Activated T-helper 2 cell treated with anti-CD3 and anti-CD28 coated beads, Interferon-gamma antibody, Interleukin-2, Interleukin-4, amounts not matched to agents 10 μg/mL and 5 μg/mL and 100 μg/mL, durations not matched to agents 14 hours and 24 hours and 36 hours (primary cell): ENCODE results near the gene TRIM56. TPM values are rescaled to one million over a fixed set of nuclear protein-coding genes. Genes with fewer than 3 reads are reported as not detected.
A peak's percentile ranks its signal among the peaks of the same experiment; 100 is the strongest.
"Not testable (repeated sequence)": the region's sequence is repeated elsewhere in the genome, so short reads cannot be mapped to it uniquely, and the experiment has no call there.

Experiments used
- DNase-seq: peaks from one replicate; pipeline ENCODE4 v3.0.0; 2021; ENCODE audit warnings: low spot score
- H3K27ac Mint-ChIP-seq: one replicate; pipeline ENCODE4 v1.8.0; 2021; ENCODE audit warnings: mixed read lengths
- H3K27me3 Mint-ChIP-seq: one replicate; pipeline ENCODE4 v1.8.0; 2021; ENCODE audit warnings: low read depth, mixed read lengths
- H3K36me3 Mint-ChIP-seq: one replicate; pipeline ENCODE4 v1.8.0; 2021; ENCODE audit warnings: low read depth, mixed read lengths
- H3K4me1 Mint-ChIP-seq: one replicate; pipeline ENCODE4 v1.8.0; 2021; ENCODE audit warnings: low read depth, mixed read lengths
- H3K4me3 Mint-ChIP-seq: one replicate; pipeline ENCODE4 v1.8.0; 2021; ENCODE audit warnings: low read depth, mild to moderate bottlenecking, moderate library complexity, mixed read lengths
- H3K9me3 Mint-ChIP-seq: one replicate; pipeline ENCODE4 v1.8.0; 2021; ENCODE audit warnings: mixed read lengths
- intact Hi-C: fragments of 100-400 bp; cut with micrococcal nuclease; formaldehyde crosslinking; loops from one replicate; pipeline ENCODE4 v1.15.1; 2023
- total RNA-seq: library from RNA; stranded (reverse); gene quantifications from 2 replicates; pipeline ENCODE4 v1.2.3, GENCODE V29; 2022

The TRIM56 gene
- total RNA-seq, 1 donor from 2014 or later: 43.8 TPM

DNA sequence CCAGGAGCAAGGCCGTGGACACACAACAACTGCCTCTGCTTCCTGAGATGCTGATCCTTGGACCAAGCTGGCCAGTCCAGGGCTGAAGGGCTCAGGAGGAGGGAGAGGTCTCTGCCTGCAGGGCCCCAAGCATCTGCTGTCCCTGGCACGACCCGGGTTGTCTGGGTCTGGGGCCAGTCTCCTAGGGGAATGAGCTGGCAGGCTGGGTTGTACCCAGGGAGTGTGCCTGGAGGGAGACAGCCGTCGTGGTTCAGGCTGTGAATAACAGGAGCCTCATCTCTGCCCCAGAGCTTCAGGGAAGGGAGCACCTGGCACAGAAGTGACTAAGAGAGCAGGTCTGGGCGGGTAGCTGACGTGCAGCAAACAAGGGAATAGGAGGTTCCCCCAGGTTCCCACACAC is 23.7 kb downstream of the TRIM56 start:
- intact Hi-C loops: no loop called here
- Mint-ChIP-seq H3K36me3 (no peaks in the 10 kb centered on the region), H3K4me1 (no peaks in the 10 kb centered on the region), H3K27ac (no peak overlapping the region), H3K27me3 (peaks cover 5% of the 10 kb centered on the region), H3K4me3 (no peak overlapping the region), H3K9me3 (no peaks in the 10 kb centered on the region)
- no peak for DNase-seq

DNA sequence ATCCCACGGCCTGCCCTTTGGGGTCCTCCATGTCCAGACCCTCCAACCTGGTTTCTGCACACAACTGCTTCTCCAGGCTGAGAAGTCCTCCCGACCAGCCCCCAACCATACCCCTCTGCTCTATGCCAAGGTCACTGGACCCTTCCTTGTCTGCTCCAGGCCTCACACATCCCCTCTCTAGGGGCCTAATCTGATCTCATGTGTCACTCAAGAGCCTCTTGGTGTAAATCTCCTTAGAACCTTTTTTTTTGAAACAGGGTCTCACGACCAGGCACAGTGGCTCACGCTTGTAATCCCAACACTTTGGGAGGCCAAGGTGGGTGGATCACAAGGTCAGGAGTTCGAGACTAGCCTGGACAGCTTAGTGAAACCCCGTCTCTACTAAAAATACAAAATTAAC is 24.1 kb downstream of the TRIM56 start:
- Mint-ChIP-seq H3K4me3 (no peak overlapping the region), H3K27me3 (peaks cover 4% of the 10 kb centered on the region), H3K4me1 (no peaks in the 10 kb centered on the region), H3K9me3 (no peaks in the 10 kb centered on the region), H3K36me3 (no peaks in the 10 kb centered on the region), H3K27ac (no peak overlapping the region)
- DNase-seq: no peak
- intact Hi-C loops: no loop called here

DNA sequence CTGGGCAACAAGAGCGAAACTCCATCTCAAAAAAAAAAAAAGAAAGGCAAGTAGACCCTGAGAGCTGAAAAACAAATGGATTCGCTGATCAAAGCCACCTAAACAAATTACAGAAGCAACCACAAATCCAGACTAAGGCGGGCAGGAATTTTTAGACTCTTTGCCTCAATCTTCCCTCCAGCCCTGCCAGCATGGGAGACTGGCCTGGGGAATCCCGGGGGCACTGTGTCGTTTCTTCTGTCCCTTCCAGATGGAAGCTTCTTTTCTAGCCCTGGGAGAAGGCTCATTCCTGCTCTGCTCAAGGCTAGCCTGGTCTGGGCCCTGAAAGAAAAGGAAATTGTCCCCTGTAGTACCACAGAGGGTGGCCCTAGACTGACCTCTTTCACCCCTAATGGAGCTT is 26.0 kb downstream of the TRIM56 start:
- Mint-ChIP-seq H3K4me3 (no peak overlapping the region), H3K4me1 (no peaks in the 10 kb centered on the region), H3K27me3 (peaks cover 1% of the 10 kb centered on the region), H3K36me3 (no peaks in the 10 kb centered on the region), H3K9me3 (no peaks in the 10 kb centered on the region), H3K27ac (no peak overlapping the region)
- no peak for DNase-seq
- intact Hi-C loops: no loop called here

DNA sequence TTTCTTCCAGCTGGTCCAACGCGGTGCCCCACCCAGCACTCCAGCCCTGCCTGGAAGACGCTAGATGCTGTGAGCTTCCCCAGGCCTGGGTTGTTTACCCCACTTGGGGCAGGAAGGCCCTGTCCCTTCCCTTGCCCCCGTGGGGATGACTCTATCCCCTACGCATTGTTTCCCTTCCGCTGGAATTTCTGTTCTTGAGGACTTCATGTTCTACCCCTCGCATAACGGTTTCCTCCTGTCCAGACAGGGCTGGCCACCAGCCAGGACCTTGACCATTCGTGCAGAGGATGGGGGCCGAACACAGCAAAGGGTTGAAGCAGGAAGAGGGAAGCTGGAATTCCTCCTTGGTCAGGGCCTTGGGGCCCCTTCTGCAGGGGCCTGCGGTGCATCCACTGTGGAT is 27.0 kb downstream of the TRIM56 start:
- H3K36me3 Mint-ChIP-seq: no peaks in the 10 kb centered on the region
- intact Hi-C loops: no loop called here
- no peaks in the 10 kb centered on the region for H3K9me3 Mint-ChIP-seq
- peaks cover 2% of the 10 kb centered on the region for H3K27me3 Mint-ChIP-seq
- no peak overlapping the region for H3K4me3 Mint-ChIP-seq
- H3K4me1 Mint-ChIP-seq: no peaks in the 10 kb centered on the region
- H3K27ac Mint-ChIP-seq: no peak overlapping the region
- no peak for DNase-seq

DNA sequence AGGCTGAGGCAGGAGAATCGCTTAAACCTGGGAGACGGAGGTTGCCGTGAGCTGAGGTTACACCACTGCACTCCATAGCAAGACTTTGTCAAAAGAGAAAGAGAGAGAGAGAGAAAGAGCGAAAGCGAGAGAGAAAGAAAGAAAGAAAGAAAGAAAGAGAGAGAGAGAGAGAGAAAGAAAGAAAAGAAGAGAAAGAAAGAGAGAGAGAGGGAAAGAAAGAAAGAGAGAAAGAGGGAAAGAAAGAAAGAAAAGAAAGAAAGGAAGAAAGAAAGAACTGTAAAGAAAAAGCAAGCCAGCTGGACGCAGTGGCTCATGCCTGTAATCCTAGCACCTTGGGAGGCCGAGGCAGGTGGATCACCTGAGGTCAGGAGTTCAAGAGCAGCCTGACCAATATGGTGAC is 27.9 kb downstream of the TRIM56 start:
- H3K36me3 Mint-ChIP-seq, H3K27ac Mint-ChIP-seq, intact Hi-C loops, H3K9me3 Mint-ChIP-seq, H3K4me1 Mint-ChIP-seq, H3K4me3 Mint-ChIP-seq, DNase-seq, H3K27me3 Mint-ChIP-seq: not testable (repeated sequence)

DNA sequence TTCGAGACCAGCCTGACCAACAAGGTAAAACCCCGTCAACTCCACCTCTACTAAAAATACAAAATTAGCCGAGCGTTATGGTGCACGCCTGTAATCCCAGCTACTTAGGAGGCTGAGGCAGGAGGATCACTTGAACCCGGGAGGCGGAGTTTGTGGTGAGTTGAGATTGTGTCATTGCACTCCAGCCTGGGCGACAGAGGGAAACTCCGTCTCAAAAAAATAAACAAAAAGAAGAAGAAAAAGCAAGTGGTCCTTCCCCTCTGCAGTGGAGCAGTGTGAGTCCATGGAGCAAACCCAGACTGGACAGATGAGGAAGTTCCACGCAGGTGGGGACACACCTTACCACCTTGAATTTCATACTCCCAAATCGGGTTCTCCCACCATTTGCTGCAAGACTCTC is 28.6 kb downstream of the TRIM56 start:
- H3K36me3 Mint-ChIP-seq: no peaks in the 10 kb centered on the region
- H3K9me3 Mint-ChIP-seq: no peaks in the 10 kb centered on the region
- no peaks in the 10 kb centered on the region for H3K4me1 Mint-ChIP-seq
- no peak for DNase-seq
- no peak overlapping the region for H3K4me3 Mint-ChIP-seq
- no peak overlapping the region for H3K27ac Mint-ChIP-seq
- intact Hi-C loops: no loop called here
- peaks cover 2% of the 10 kb centered on the region for H3K27me3 Mint-ChIP-seq

DNA sequence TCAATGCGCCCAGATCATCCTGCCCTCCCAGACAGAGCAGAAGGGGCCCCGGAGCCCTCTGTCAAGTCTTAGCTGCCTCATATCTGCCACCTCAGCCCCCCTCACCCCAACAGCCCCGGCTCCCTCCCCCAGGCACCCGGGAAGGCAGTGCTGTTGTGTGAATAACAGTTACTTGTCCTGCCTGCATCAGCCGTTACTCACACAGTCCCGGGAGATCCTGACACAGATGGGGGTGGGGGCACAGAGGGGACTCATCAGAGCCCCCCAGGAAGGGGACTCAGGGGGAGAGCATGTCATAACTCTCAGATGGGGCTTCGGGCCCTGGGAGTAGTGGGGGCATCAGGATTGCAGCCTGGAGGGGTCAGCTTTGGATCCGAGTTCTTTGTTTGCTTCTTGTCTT is 29.2 kb downstream of the TRIM56 start:
- Mint-ChIP-seq H3K9me3 (no peaks in the 10 kb centered on the region), H3K4me3 (no peak overlapping the region), H3K4me1 (no peaks in the 10 kb centered on the region), H3K36me3 (no peaks in the 10 kb centered on the region), H3K27me3 (peaks cover 4% of the 10 kb centered on the region), H3K27ac (no peak overlapping the region)
- DNase-seq: no peak
- intact Hi-C loops: no loop called here

DNA sequence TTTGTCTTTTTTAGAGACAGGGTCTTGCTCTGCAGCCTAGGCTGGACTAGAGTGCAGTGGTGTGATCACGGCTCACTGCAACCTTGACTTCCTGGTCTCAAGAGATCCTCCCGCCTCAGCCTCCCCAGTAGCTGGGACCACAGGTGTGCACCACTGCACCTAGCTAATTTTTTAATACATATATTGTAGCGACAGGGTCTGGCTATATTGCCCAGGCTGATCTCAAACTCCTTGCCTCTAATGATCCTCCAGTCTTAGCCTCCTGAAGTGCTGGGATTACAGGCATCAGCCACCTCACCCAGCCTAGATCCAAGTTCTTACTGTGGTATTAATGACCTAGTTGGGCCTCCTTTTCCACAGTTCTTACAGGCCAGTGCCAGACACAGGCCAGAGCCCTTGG is 29.9 kb downstream of the TRIM56 start:
- intact Hi-C loops: no loop called here
- peaks cover 9% of the 10 kb centered on the region for H3K27me3 Mint-ChIP-seq
- no peak for DNase-seq
- H3K9me3 Mint-ChIP-seq: no peaks in the 10 kb centered on the region
- H3K27ac Mint-ChIP-seq: no peak overlapping the region
- no peaks in the 10 kb centered on the region for H3K36me3 Mint-ChIP-seq
- H3K4me1 Mint-ChIP-seq: no peaks in the 10 kb centered on the region
- H3K4me3 Mint-ChIP-seq: no peak overlapping the region

DNA sequence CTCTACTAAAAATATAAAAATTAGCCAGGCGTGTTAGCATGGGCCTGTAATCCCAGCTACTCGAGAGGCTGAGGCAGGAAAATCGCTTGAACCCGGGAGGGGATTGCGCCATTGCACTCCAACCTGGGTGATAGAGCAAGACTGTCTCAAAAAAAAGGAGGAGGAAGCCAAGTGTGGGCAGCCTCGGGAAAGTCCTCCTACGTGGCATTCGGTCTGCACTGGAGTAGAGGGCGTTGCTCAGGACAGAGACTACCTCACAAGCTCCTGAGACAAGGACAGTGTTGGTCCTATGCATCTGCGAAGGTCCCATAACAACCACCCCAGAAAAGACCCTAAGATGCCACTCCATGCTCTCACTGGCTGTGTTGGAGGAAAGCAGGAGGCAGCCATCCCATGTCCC is 31.6 kb downstream of the TRIM56 start:
- no peaks in the 10 kb centered on the region for H3K9me3 Mint-ChIP-seq
- DNase-seq: no peak
- H3K4me1 Mint-ChIP-seq: peaks cover 4% of the 10 kb centered on the region
- no peak overlapping the region for H3K4me3 Mint-ChIP-seq
- H3K36me3 Mint-ChIP-seq: no peaks in the 10 kb centered on the region
- intact Hi-C loops: no loop called here
- no peak overlapping the region for H3K27ac Mint-ChIP-seq
- H3K27me3 Mint-ChIP-seq: peaks cover 14% of the 10 kb centered on the region

DNA sequence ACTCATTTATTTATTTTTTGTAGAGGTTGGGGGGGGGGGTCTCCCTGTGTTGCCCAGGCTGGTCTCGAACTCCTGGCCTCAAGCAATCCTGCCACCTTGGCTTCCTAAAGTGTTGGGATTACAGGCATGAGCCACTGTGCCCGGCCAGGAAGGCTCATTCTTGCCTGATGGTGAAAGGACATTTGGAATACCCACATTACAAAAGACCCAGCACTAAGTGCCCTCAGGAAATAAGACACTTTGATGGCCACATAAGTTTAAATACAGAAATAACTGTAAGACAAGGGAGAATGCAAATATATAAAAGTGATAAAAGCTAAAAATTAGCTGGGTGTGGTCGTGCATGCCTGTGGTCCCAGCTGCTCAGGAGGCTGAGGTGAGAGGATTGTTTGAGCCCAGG is 33.6 kb downstream of the TRIM56 start:
- Mint-ChIP-seq H3K27me3 (peaks cover 29% of the 10 kb centered on the region), H3K27ac (no peak overlapping the region), H3K36me3 (no peaks in the 10 kb centered on the region), H3K9me3 (no peaks in the 10 kb centered on the region), H3K4me1 (peaks cover 13% of the 10 kb centered on the region), H3K4me3 (no peak overlapping the region)
- no peak for DNase-seq
- intact Hi-C loops: no loop called here

DNA sequence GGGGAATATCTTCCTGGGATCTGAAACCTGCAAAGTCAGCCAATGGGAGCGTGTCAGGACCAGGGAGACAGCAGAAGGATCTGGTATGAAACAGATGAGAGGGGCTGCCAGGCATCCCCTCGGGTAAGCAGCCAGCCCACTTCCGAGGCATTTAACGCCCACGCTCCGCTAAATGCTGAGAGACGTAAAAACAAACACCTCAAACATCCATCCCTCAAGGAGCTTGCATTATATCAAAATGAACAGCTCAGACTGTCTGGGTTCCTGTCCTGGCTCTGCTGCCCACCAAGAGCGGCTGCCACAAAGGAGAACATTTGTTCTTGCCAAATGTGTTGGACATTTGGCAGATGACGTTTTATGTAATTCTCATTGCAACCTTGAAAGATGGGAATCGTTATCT is 34.6 kb downstream of the TRIM56 start:
- intact Hi-C loops: no loop called here
- H3K4me3 Mint-ChIP-seq: no peak overlapping the region
- H3K27me3 Mint-ChIP-seq: peaks cover 29% of the 10 kb centered on the region
- peaks cover 18% of the 10 kb centered on the region for H3K4me1 Mint-ChIP-seq
- H3K9me3 Mint-ChIP-seq: no peaks in the 10 kb centered on the region
- no peak overlapping the region for H3K27ac Mint-ChIP-seq
- DNase-seq: no peak
- no peaks in the 10 kb centered on the region for H3K36me3 Mint-ChIP-seq

DNA sequence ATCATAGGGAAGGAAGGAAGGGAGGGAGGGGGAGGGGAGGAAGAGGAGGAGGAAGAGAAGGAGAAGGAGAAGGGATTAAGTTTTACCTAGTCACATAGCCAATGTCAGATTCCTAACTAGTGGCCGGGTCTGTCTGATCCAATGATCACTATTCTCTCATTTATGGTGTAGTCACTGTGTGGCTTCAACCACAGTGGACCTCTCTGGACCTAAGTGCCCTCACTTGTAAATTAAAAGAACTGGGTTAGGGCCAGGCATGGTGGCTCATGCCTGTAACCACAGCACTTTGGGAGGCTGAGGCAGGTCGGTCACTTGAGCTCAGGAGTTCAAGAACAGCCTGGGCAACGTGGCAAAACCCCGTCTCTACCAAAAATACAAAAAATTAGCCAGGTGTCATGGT is 35.0 kb downstream of the TRIM56 start:
- intact Hi-C loops: no loop called here

DNA sequence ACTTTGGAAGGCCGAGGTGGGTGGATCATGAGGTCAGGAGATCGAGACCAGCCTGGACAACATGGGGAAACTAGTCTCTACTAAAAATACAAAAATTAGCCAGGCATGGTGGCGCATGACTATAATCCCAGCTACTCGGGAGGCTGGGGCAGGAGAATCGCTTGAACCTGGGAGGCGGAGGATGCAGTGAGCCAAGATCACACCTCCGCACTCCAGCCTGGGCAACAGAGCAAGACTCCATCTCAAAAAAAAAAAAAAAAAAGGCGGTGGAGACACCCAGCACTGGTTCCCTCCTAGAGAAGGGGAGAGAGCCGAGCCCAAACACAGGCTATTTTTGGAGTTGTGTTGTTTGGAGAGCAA is 36.3 kb downstream of the TRIM56 start:
- intact Hi-C loops, DNase-seq, H3K9me3 Mint-ChIP-seq, H3K36me3 Mint-ChIP-seq, H3K27ac Mint-ChIP-seq: not testable (repeated sequence)
- H3K4me3 Mint-ChIP-seq: peak overlapping the region; percentile 31
- H3K27me3 Mint-ChIP-seq: peaks cover 34% of the 10 kb centered on the region
- peaks cover 31% of the 10 kb centered on the region for H3K4me1 Mint-ChIP-seq

More for the DNA sequence above, 35.0 kb downstream of the TRIM56 start:
- H3K9me3 Mint-ChIP-seq: no peaks in the 10 kb centered on the region
- peaks cover 29% of the 10 kb centered on the region for H3K27me3 Mint-ChIP-seq
- H3K4me3 Mint-ChIP-seq: no peak overlapping the region
- peaks cover 21% of the 10 kb centered on the region for H3K4me1 Mint-ChIP-seq
- no peaks in the 10 kb centered on the region for H3K36me3 Mint-ChIP-seq
- DNase-seq: no peak
- H3K27ac Mint-ChIP-seq: no peak overlapping the region
